GM12878 (cell line): ENCODE data around the gene PPM1J. TPM values are rescaled to one million over a fixed set of nuclear protein-coding genes. Genes with fewer than 3 reads are reported as not detected.
A peak's percentile ranks its signal among the peaks of the same experiment; 100 is the strongest.

Experiments used
- ATAC-seq: fragments of 200-7000 bp; cut with Tn5 transposase; 3 replicates; pipeline ENCODE4 v1.9.1; 2020; ENCODE audit warnings: mild to moderate bottlenecking, moderate library complexity
- BruUV-seq: library from RNA; stranded (reverse); fragments of 400-500 nt; replicated peaks from 2 replicates; lab custom pipeline; 2021; lab: Mats Ljungman, UMichigan
- CTCF ChIA-PET: fragments of 300-600 bp; sonication (Branson Sonifier 250); formaldehyde crosslinking; extraction: SDS; loops from one replicate; lab custom pipeline; 2021; ENCODE audit warnings: inconsistent platforms; lab: Yijun Ruan, JAX
- POLR2A ChIA-PET: fragments of 350-600 bp; formaldehyde crosslinking; extraction: SDS; loops from one replicate; lab custom pipeline; 2021; ENCODE audit warnings: inconsistent platforms; lab: Charles Lee
- RAD21 ChIA-PET: fragments of 300-600 bp; sonication (Branson Sonifier 250); formaldehyde crosslinking; loops from one replicate; lab custom pipeline; 2023; ENCODE audit warnings: antibody characterized with exemption; ENCODE audit not compliant: unreplicated experiment; lab: Charles Lee
- SMC1A ChIA-PET: fragments of 300-600 bp; sonication (Branson Sonifier 250); formaldehyde crosslinking; loops from one replicate; lab custom pipeline; 2023; ENCODE audit not compliant: unreplicated experiment, uncharacterized antibody; lab: Charles Lee
- DNase-seq: peaks from one replicate; pipeline ENCODE4 v3.0.0-alpha.2; 2011; ENCODE audit warnings: low read depth, low spot score
- FAIRE-seq: peaks from 3 replicates; lab custom pipeline; 2011; peaks lifted over from hg19 to GRCh38; lab: Jason Lieb, UNC
- H2AFZ ChIP-seq: 2 replicates; pipeline ENCODE4 v1.6.0; 2011; ENCODE audit warnings: low read depth, low read length, control low read depth; ENCODE audit not compliant: control insufficient read depth
- H3K27ac ChIP-seq: 2 replicates; pipeline ENCODE4 v1.5.1; 2011; ENCODE audit warnings: control low read depth; ENCODE audit not compliant: control insufficient read depth, insufficient read depth
- H3K27me3 ChIP-seq, 2 experiments: replicated peaks in 1 of 2; 2 replicates each; pipeline versions ENCODE4 v1.6.0 to v1.6.1; 2011; ENCODE audit warnings: low read length in 1 of 2; ENCODE audit not compliant: control insufficient read depth in 2 of 2, insufficient read depth in 2 of 2
- H3K36me3 ChIP-seq, 2 experiments: 2 replicates each; pipeline ENCODE4 v1.5.1; 2011; ENCODE audit warnings: low read length in 1 of 2; ENCODE audit not compliant: control insufficient read depth in 2 of 2, insufficient read depth in 2 of 2
- H3K4me1 ChIP-seq: 2 replicates; pipeline ENCODE4 v1.6.1; 2011; ENCODE audit warnings: mild to moderate bottlenecking, low read length, moderate library complexity, mixed read lengths; ENCODE audit not compliant: control insufficient read depth, insufficient read depth
- H3K4me2 ChIP-seq: 2 replicates; pipeline ENCODE4 v1.6.0; 2011; ENCODE audit warnings: control low read depth; ENCODE audit not compliant: control insufficient read depth, insufficient read depth
- H3K4me3 ChIP-seq: fragments of 200-600 bp; sonication (generic); 2 replicates; pipeline ENCODE4 v1.5.1; 2016
- H3K79me2 ChIP-seq: 2 replicates; pipeline ENCODE4 v1.6.0; 2011; ENCODE audit warnings: low read length; ENCODE audit not compliant: control insufficient read depth, insufficient read depth
- H3K9ac ChIP-seq: 2 replicates; pipeline ENCODE4 v1.8.0; 2011; ENCODE audit warnings: low read length, control low read depth, mixed read lengths; ENCODE audit not compliant: control insufficient read depth, insufficient read depth
- H3K9me3 ChIP-seq: replicated peaks from 3 replicates; pipeline ENCODE4 v1.5.1; 2011; ENCODE audit warnings: mild to moderate bottlenecking, low read length; ENCODE audit not compliant: control insufficient read depth, insufficient read depth
- H4K20me1 ChIP-seq: 2 replicates; pipeline ENCODE4 v1.6.0; 2011; ENCODE audit not compliant: control insufficient read depth, insufficient read depth
- MTA3 ChIP-seq: IDR thresholded peaks from 2 replicates; pipeline ENCODE4 v1.6.1; 2012; ENCODE audit warnings: low read length, inconsistent platforms, borderline replicate concordance
- PKNOX1 ChIP-seq: fragments of 450-650 bp; IDR thresholded peaks from 2 replicates; pipeline ENCODE4 v1.6.1; 2016; ENCODE audit warnings: mild to moderate bottlenecking
- RUNX3 ChIP-seq: IDR thresholded peaks from 2 replicates; pipeline ENCODE4 v1.6.1; 2012; ENCODE audit warnings: low read length, inconsistent platforms
- TBL1XR1 ChIP-seq: IDR thresholded peaks from 2 replicates; pipeline ENCODE4 v1.6.1; 2012; ENCODE audit warnings: low read depth, low read length, improper control_type of control experiment
- WGBS: methylation state at CpG from one replicate; pipeline ENCODE4 v1.1.6; 2016; ENCODE audit warnings: low lambda C conversion rate; ENCODE audit not compliant: insufficient replicate concordance, insufficient coverage; ENCODE audit errors: missing lambda C conversion rate; 5-methylcytosine and 5-hydroxymethylcytosine counted together
- in situ Hi-C: fragments of 300-500 bp; cut with MboI; formaldehyde crosslinking; loops from 9 replicates; pipeline ENCODE4 v1.14.3; 2018; ENCODE audit warnings: mixed read lengths
- intact Hi-C: fragments of 100-400 bp; cut with micrococcal nuclease; formaldehyde crosslinking; loops from one replicate; pipeline ENCODE4 v1.14.2; 2022; ENCODE audit not compliant: unreplicated experiment
- polyA plus RNA-seq, 11 experiments: library from polyadenylated mRNA; depleted of rRNA in 4 of 11; unstranded in 6 of 11; stranded (reverse) in 5 of 11; fragments of >200 nt; fragmentation: Nextera tagmentation in 4 of 11; fragmentation: Illumina TruSeq in 1 of 11; extraction: Ambion mirVana in 4 of 11; extraction: Trizol in 1 of 11; gene quantifications; 1 replicate in 1 of 11; 2 replicates in 10 of 11; pipeline versions ENCODE4 v1.2.1 to v1.2.3, GENCODE V29; 2011 to 2016; ENCODE audit warnings: inconsistent platforms in 2 of 11, missing spikeins in 2 of 11, low read depth in 1 of 11
- total RNA-seq, 4 experiments: library from RNA; depleted of rRNA in 3 of 4; stranded (reverse); fragments of >200 nt in 3 of 4; fragmentation: Illumina TruSeq in 1 of 4; extraction: Trizol in 1 of 4; gene quantifications; 2 replicates each; pipeline versions ENCODE4 v1.2.1 to v1.2.3, GENCODE V29; 2013 to 2021

The PPM1J gene
- total and polyA plus RNA-seq, 10 of the 15 experiments (the other 5 are each of a cell fraction or from before 2014, with no cell fraction given) = 0.07 to 1.8 (median 0.59) TPM; not detected in 1

DNA sequence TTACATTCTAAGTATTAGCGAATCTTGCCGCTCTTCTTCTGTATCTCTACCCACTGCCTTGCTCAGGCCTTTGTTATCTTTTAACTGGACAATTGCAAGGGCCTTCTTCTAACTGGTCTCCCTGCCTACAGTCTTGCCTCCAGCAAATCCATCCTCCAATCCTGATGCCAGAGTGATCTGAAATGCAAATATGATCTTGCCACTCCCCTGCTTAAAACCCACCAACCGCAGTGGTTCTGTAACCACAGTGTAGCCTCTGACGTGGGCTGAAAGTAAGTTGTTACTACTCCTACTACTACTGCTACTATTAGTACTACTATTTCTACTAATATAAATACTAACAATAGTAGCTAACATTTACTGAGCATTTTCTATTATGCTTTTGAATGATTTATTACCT lies 28.3 kb downstream of the PPM1J start:
- H3K4me1 ChIP-seq = peaks cover 11% of the 10 kb centered on the region; the same call in 1 of the 2 replicates
- H3K27me3 ChIP-seq = no peaks in the 10 kb centered on the region
- H2AFZ ChIP-seq = no peak overlapping the region
- ChIA-PET CTCF (interaction anchor here (1.2 kb wide), 1 partner anchor 17 kb away, joined by 3 read pairs; no protein-coding TSS in a partner anchor), POLR2A (interaction anchor here (1.6 kb wide), 1 partner anchor 14 kb away, joined by 4 read pairs; no protein-coding TSS in a partner anchor), RAD21 (interaction anchor here (0.8 to 2.2 kb wide), 2 partner anchors 17 to 296 kb away, joined by 3 to 5 read pairs; no protein-coding TSS in a partner anchor), SMC1A (interaction anchor here (0.8 to 1.7 kb wide), 4 partner anchors 10 to 21 kb away, joined by 4 to 7 read pairs (median 4); partner anchors contain the start of gene MOV10)
- H3K9ac ChIP-seq = no peak overlapping the region
- H4K20me1 ChIP-seq = 0 out of 2 replicates have a peak, but pooled peaks cover 3% of the 10 kb centered on the region
- in situ Hi-C loops (no loop called here), intact Hi-C loops (no loop called here)
- no peak overlapping the region; the same call in 1 of the 2 replicates for H3K27ac ChIP-seq
- H3K36me3 ChIP-seq = peaks cover 3 to 6% of the 10 kb centered on the region in 2 experiments
- ATAC-seq (peak; percentile 94), DNase-seq (no peak), FAIRE-seq (peak; percentile 59)
- H3K4me2 ChIP-seq = no peak overlapping the region
- no peaks in the 10 kb centered on the region for H3K9me3 ChIP-seq
- BruUV-seq = no TSS peak
- no peaks in the 10 kb centered on the region; the same call in 1 of the 2 replicates for H3K79me2 ChIP-seq
- TF ChIP-seq TBL1XR1 (no peak), RUNX3 (peak; percentile 44)
- WGBS = 80% methylated on average over 4 of the region's 4 CpGs
- H3K4me3 ChIP-seq = no peak overlapping the region

GRCh38 chr1:112686417-112686816 lies 28.7 kb downstream of the PPM1J start:
- H3K4me1 ChIP-seq = peaks cover 11% of the 10 kb centered on the region; the same call in 1 of the 2 replicates
- no peak overlapping the region for H2AFZ ChIP-seq
- in situ Hi-C loops = no loop called here
- TF ChIP-seq PKNOX1 (no peak), MTA3 (no peak)
- DNase-seq (no peak), ATAC-seq (peak; percentile 55), FAIRE-seq (no peak)
- SMC1A ChIA-PET = interaction anchor here (0.8 to 1.7 kb wide), 4 partner anchors 11 to 22 kb away, joined by 4 to 7 read pairs (median 4); partner anchors contain the start of gene MOV10
- no peaks in the 10 kb centered on the region for H3K27me3 ChIP-seq
- peak overlapping the region; percentile 9; the same call in 1 of the 2 replicates for H3K4me2 ChIP-seq
- no peak overlapping the region; the same call in 1 of the 2 replicates for H3K27ac ChIP-seq
- BruUV-seq = no TSS peak
- no peak overlapping the region for H3K4me3 ChIP-seq
- H4K20me1 ChIP-seq = 0 out of 2 replicates have a peak, but pooled peaks cover 3% of the 10 kb centered on the region
- H3K9me3 ChIP-seq = no peaks in the 10 kb centered on the region
- no peaks in the 10 kb centered on the region; the same call in 1 of the 2 replicates for H3K79me2 ChIP-seq
- CTCF ChIA-PET = interaction anchor here (1.2 kb wide), 1 partner anchor 18 kb away, joined by 3 read pairs; no protein-coding TSS in a partner anchor
- POLR2A ChIA-PET = interaction anchor here (1.6 kb wide), 1 partner anchor 14 kb away, joined by 4 read pairs; no protein-coding TSS in a partner anchor
- intact Hi-C loops = no loop called here
- WGBS = 35% methylated on average over 3 of the region's 3 CpGs
- peaks cover 3 to 6% of the 10 kb centered on the region in 2 experiments for H3K36me3 ChIP-seq
- H3K9ac ChIP-seq = no peak overlapping the region
- RAD21 ChIA-PET = interaction anchor here (0.8 to 2.2 kb wide), 2 partner anchors 17 to 295 kb away, joined by 3 to 5 read pairs; no protein-coding TSS in a partner anchor
